GM18499 (cell line): ENCODE results near the gene CHN2.

Source experiments
- ATAC-seq: cut with Tn5 transposase; IDR thresholded peaks from one replicate; pipeline ENCODE4 v1.9.1; 2021; ENCODE audit warnings: moderate number of reproducible peaks; ENCODE audit not compliant: insufficient read depth, unreplicated experiment

The CHN2 gene

GRCh38 chr7:29302666-29303395 is 108.3 kb downstream of the CHN2 start:
- ATAC-seq, result no peak

GRCh38 chr7:29304756-29305155 is 110.2 kb downstream of the CHN2 start:
- no peak for ATAC-seq

GRCh38 chr7:29306319-29306991 is 111.9 kb downstream of the CHN2 start:
- ATAC-seq, result no peak

GRCh38 chr7:29308424-29308823 is 113.8 kb downstream of the CHN2 start:
- ATAC-seq, result no peak

- ATAC-seq, result no peak
Measured at GRCh38 chr7:29309041-29309854, 114.7 kb downstream of the CHN2 start.

GRCh38 chr7:29310625-29311024 is 116.0 kb downstream of the CHN2 start:
- ATAC-seq, result no peak

- ATAC-seq, result no peak
Measured at GRCh38 chr7:29311314-29311713, 116.7 kb downstream of the CHN2 start.

GRCh38 chr7:29314148-29314547 is 119.6 kb downstream of the CHN2 start:
- ATAC-seq, result no peak

- no peak for ATAC-seq
Measured at GRCh38 chr7:29315122-29315891, 120.7 kb downstream of the CHN2 start.

GRCh38 chr7:29315892-29316270 is 121.3 kb downstream of the CHN2 start:
- ATAC-seq, result no peak

- no peak for ATAC-seq
Measured at GRCh38 chr7:29316926-29317325, 122.4 kb downstream of the CHN2 start.

GRCh38 chr7:29318853-29319718 is 124.5 kb downstream of the CHN2 start:
- ATAC-seq, result no peak

- no peak for ATAC-seq
Measured at GRCh38 chr7:29319719-29320521, 125.3 kb downstream of the CHN2 start.

GRCh38 chr7:29320577-29320976 is 126.0 kb downstream of the CHN2 start:
- no peak for ATAC-seq

- ATAC-seq, result no peak
Measured at GRCh38 chr7:29322023-29322712, 127.6 kb downstream of the CHN2 start.

GRCh38 chr7:29325476-29325875 is 130.9 kb downstream of the CHN2 start:
- ATAC-seq, result no peak

GRCh38 chr7:29326864-29327263 is 132.3 kb downstream of the CHN2 start:
- ATAC-seq, result no peak

GRCh38 chr7:29327455-29327854 is 132.9 kb downstream of the CHN2 start:
- no peak for ATAC-seq
